HCT116 (cell line): ENCODE results near the gene TMEM126B. TPM values are rescaled to one million over a fixed set of nuclear protein-coding genes. Genes with fewer than 3 reads are reported as not detected.

ENCODE experiments used
- ATAC-seq: fragments of 200-7000 bp; cut with Tn5 transposase; 2 replicates; pipeline ENCODE4 v1.9.1; 2020; ENCODE audit warnings: mild to moderate bottlenecking, moderate library complexity
- BruUV-seq: library from RNA; stranded (reverse); fragments of 400-500 nt; replicated peaks from 2 replicates; lab custom pipeline; 2021; lab: Mats Ljungman, UMichigan
- CTCF ChIA-PET: fragments of 300-600 bp; sonication (Branson Sonifier 250); formaldehyde crosslinking; loops from one replicate; lab custom pipeline; 2021; ENCODE audit warnings: antibody characterized with exemption; lab: Charles Lee
- POLR2A ChIA-PET: fragments of 300-600, 350-600 bp; sonication (Branson Sonifier 250); formaldehyde crosslinking; loops from one replicate; lab custom pipeline; 2021; ENCODE audit warnings: antibody characterized with exemption; lab: Charles Lee
- RAD21 ChIA-PET, 2 experiments: fragments of 300-600 bp; sonication (Branson Sonifier 250); formaldehyde crosslinking; loops; one replicate each; lab custom pipeline; 2023; ENCODE audit warnings: low total read pairs in 2 of 2; ENCODE audit not compliant: uncharacterized antibody in 2 of 2, unreplicated experiment in 2 of 2, low non-redundant PET in 1 of 2; lab: Charles Lee
- DNase-seq: peaks from one replicate; pipeline ENCODE4 v3.0.0-alpha.2; 2010; ENCODE audit warnings: low read depth, low spot score
- H2AFZ ChIP-seq: fragments of 200-600 bp; shearing (Covaris generic), sonication (generic); 2 replicates; pipeline ENCODE4 v1.6.1; 2017; ENCODE audit warnings: low read depth, mixed run types, mixed read lengths, antibody characterized with exemption, low read length; ENCODE audit not compliant: poor library complexity, severe bottlenecking
- H3K27ac ChIP-seq: 2 replicates; pipeline ENCODE4 v1.5.1; 2012; ENCODE audit warnings: low read depth, low read length
- H3K27me3 ChIP-seq: fragments of 200-600 bp; sonication (generic); 2 replicates; pipeline ENCODE4 v1.6.1; 2016; ENCODE audit warnings: mixed run types, low read length, mixed read lengths; ENCODE audit not compliant: insufficient read depth
- H3K36me3 ChIP-seq, 2 experiments: fragments of 200-500 bp in 1 of 2; fragments of 200-600 bp in 1 of 2; sonication (Bioruptor generic) in 1 of 2; sonication (generic) in 1 of 2; 2 replicates each; pipeline versions ENCODE4 v1.5.1 to v1.6.1; 2014 to 2016; ENCODE audit warnings: low read length in 2 of 2, inconsistent platforms in 1 of 2, mixed read lengths in 1 of 2, mixed run types in 1 of 2; ENCODE audit not compliant: insufficient read depth in 2 of 2, control insufficient read depth in 1 of 2
- H3K4me1 ChIP-seq, 2 experiments: fragments of 200-600 bp in 1 of 2; sonication (generic) in 1 of 2; 2 replicates each; pipeline versions ENCODE4 v1.5.1 to v1.6.1; 2012 to 2017; ENCODE audit warnings: low read length in 2 of 2, inconsistent platforms in 1 of 2, mild to moderate bottlenecking in 1 of 2, mixed read lengths in 1 of 2, mixed run types in 1 of 2, moderate library complexity in 1 of 2; ENCODE audit not compliant: insufficient read depth in 2 of 2, control insufficient read depth in 1 of 2
- H3K4me2 ChIP-seq: fragments of 200-600 bp; sonication (generic); 2 replicates; pipeline ENCODE4 v1.6.1; 2017; ENCODE audit warnings: mixed run types, low read length, mixed read lengths
- H3K4me3 ChIP-seq, 2 experiments: fragments of 200-600 bp in 1 of 2; sonication (generic) in 1 of 2; replicated peaks in 1 of 2; 2 replicates each; pipeline ENCODE4 v1.5.1; 2011 to 2016; ENCODE audit warnings: low read length in 2 of 2, control low read depth in 1 of 2, low read depth in 1 of 2, mild to moderate bottlenecking in 1 of 2, mixed read lengths in 1 of 2, mixed run types in 1 of 2
- H3K79me2 ChIP-seq: fragments of 200-600 bp; sonication (generic); 2 replicates; pipeline ENCODE4 v1.6.1; 2017; ENCODE audit warnings: mild to moderate bottlenecking, mixed run types, low read length, moderate library complexity, mixed read lengths; ENCODE audit not compliant: insufficient read depth
- H3K9ac ChIP-seq: fragments of 200-600 bp; sonication (generic); 2 replicates; pipeline ENCODE4 v1.6.1; 2016; ENCODE audit warnings: low read length, mixed read lengths
- H3K9me2 ChIP-seq: fragments of 200-600 bp; sonication (generic), shearing (Covaris generic); 2 replicates; pipeline ENCODE4 v1.6.1; 2017; ENCODE audit warnings: mixed run types, mild to moderate bottlenecking, moderate library complexity; ENCODE audit not compliant: insufficient read depth
- H3K9me3 ChIP-seq, 2 experiments: fragments of 200-500 bp in 1 of 2; fragments of 200-600 bp in 1 of 2; sonication (Bioruptor generic) in 1 of 2; sonication (generic) in 1 of 2; 2 replicates each; pipeline ENCODE4 v1.6.1; 2014 to 2017; ENCODE audit warnings: low read length in 2 of 2, mixed read lengths in 2 of 2, inconsistent platforms in 1 of 2, low read depth in 1 of 2, mild to moderate bottlenecking in 1 of 2, mixed run types in 1 of 2, moderate library complexity in 1 of 2; ENCODE audit not compliant: control insufficient read depth in 1 of 2, insufficient read depth in 1 of 2
- H4K20me1 ChIP-seq: fragments of 200-600 bp; sonication (generic), shearing (Covaris generic); 2 replicates; pipeline ENCODE4 v1.6.1; 2017; ENCODE audit warnings: mixed run types, mild to moderate bottlenecking, moderate library complexity; ENCODE audit not compliant: insufficient read depth
- CBX3 ChIP-seq: IDR thresholded peaks from 2 replicates; pipeline ENCODE4 v1.6.1; 2012; ENCODE audit warnings: low read depth
- CTCF ChIP-seq, 3 experiments: fragments of 200-600 bp in 1 of 3; sonication (generic) in 1 of 3; IDR thresholded peaks in 2 of 3; conservative IDR thresholded peaks in 1 of 3; 2 replicates each; pipeline ENCODE4 v1.5.1; 2012 to 2017; ENCODE audit warnings: low read depth in 2 of 3, low read length in 2 of 3, antibody characterized with exemption in 1 of 3, borderline replicate concordance in 1 of 3, control low read depth in 1 of 3, mild to moderate bottlenecking in 1 of 3, mixed read lengths in 1 of 3, mixed run types in 1 of 3, moderate library complexity in 1 of 3; ENCODE audit not compliant: insufficient read depth in 1 of 3
- EGR1 ChIP-seq: IDR thresholded peaks from 2 replicates; pipeline ENCODE4 v1.6.1; 2012; ENCODE audit warnings: low read depth
- EZH2 ChIP-seq: fragments of 200-600 bp; sonication (generic); IDR thresholded peaks from 2 replicates; pipeline ENCODE4 v1.6.1; 2017; ENCODE audit warnings: antibody characterized with exemption, mixed run types
- JUND ChIP-seq: IDR thresholded peaks from 2 replicates; pipeline ENCODE4 v1.6.1; 2012
- POLR2A ChIP-seq: IDR thresholded peaks from 2 replicates; pipeline ENCODE4 v1.7.0; 2011; ENCODE audit warnings: borderline replicate concordance; ENCODE audit not compliant: insufficient read depth, insufficient read length; ENCODE audit errors: extremely low read depth
- RAD21 ChIP-seq: IDR thresholded peaks from 2 replicates; pipeline ENCODE4 v1.6.1; 2012; ENCODE audit warnings: low read depth, mild to moderate bottlenecking
- REST ChIP-seq: IDR thresholded peaks from 2 replicates; pipeline ENCODE4 v1.6.1; 2012; ENCODE audit warnings: low read depth
- ZBTB33 ChIP-seq: IDR thresholded peaks from 2 replicates; pipeline ENCODE4 v1.6.1; 2011; ENCODE audit warnings: mild to moderate bottlenecking, low read length, moderate library complexity; ENCODE audit not compliant: insufficient replicate concordance; ENCODE audit errors: extremely low read depth
- ZFX ChIP-seq: fragments of 450-650 bp; IDR thresholded peaks from 2 replicates; pipeline ENCODE4 v1.6.1; 2017
- intact Hi-C: fragments of 100-400 bp; cut with micrococcal nuclease; formaldehyde crosslinking; loops from 2 replicates; pipeline ENCODE4 v1.10.0; 2022
- total RNA-seq: library from RNA; stranded (reverse); gene quantifications from one replicate; pipeline ENCODE4 v1.2.1, GENCODE V29; 2021; ENCODE audit not compliant: unreplicated experiment
- TF ChIP-seq, protein P1 (sequence below): IDR thresholded peaks from 2 replicates; pipeline ENCODE4 v1.6.1; 2012

The TMEM126B gene
- total RNA-seq, 1 experiment from 2014 or later, result 49.0 TPM

DNA sequence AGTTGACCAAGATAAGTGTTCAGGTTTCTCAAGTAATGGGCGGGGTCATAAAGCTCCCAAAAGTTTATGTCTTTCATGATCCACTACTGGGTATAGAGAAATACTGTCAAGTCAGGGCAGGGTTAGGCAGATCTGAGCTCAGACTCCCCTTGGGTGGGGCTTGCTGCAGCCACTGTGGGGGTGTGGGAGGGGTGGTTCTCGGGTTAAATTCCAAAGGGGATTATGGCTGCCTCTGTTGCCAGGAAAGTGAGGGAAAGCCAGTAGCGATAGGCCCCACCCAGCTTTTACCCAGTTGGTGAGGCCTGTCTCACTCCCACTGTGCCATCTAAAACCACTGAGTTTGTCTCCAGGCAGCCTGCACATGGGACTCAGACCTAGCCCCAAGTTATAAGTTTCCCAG is 39.0 kb upstream of the TMEM126B start:
- Histone ChIP-seq H3K79me2 (no peaks in the 10 kb centered on the region), H3K4me1 (no peaks in the 10 kb centered on the region), H3K4me3 (no peak overlapping the region), H3K27ac (no peak overlapping the region), H3K36me3 (no peaks in the 10 kb centered on the region), H2AFZ (no peak overlapping the region), H4K20me1 (no peaks in the 10 kb centered on the region), H3K4me2 (no peak overlapping the region), H3K9ac (no peak overlapping the region), H3K27me3 (no peaks in the 10 kb centered on the region), H3K9me3 (no peaks in the 10 kb centered on the region), H3K9me2 (no peaks in the 10 kb centered on the region)
- BruUV-seq, result no TSS peak
- intact Hi-C loops, result loop anchor here (5.0 kb wide), 1 partner anchor 787 kb away; no protein-coding TSS in a partner anchor
- TF ChIP-seq ZBTB33, result no peak
- TF ChIP-seq CBX3, result no peak
- no peak for TF ChIP-seq ZFX
- no peak for TF ChIP-seq EGR1
- TF ChIP-seq POLR2A, result no peak
- TF ChIP-seq RAD21, result no peak
- POLR2A ChIA-PET, result no interaction called here
- CTCF ChIA-PET, result interaction anchor here (1.4 to 1.9 kb wide), 2 partner anchors 125 to 789 kb away, joined by 4 to 7 read pairs; no protein-coding TSS in a partner anchor
- RAD21 ChIA-PET, result no interaction called here
- ATAC-seq (no peak), DNase-seq (no peak)

DNA sequence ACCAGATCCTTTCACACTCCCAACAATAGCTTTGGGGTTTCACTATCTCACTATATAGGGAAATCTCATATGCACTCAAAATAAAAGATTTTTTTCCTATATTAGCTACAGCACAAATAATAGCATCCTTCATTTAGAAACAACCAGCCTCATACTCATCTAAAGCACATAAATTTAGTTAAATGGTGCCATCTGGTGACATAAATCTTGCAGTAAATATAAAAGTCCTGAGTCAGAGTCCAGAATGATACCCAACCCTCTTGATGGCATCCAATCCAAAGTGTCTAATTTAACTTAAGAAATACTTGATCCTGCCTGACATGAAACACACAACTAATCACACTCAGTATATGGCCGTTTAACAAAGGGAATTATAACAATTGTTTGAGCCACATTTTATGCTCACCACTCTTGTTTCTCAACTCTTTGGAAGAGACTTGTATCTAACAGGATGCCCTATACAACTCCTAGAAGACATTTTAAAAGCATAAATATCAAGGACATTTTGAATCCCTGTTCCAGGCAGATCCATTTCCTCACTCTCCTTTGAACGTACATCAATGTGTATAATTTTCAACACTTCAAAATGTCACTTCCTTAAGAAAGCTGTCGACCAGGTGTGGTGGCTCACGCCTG is 37.4 kb upstream of the TMEM126B start:
- no peak overlapping the region for H3K27ac ChIP-seq
- no peak overlapping the region for H2AFZ ChIP-seq
- H3K9me3 ChIP-seq, result no peaks in the 10 kb centered on the region
- H3K79me2 ChIP-seq, result no peaks in the 10 kb centered on the region
- CTCF ChIA-PET, result interaction anchor here (1.0 to 2.0 kb wide), 5 partner anchors 127 to 1033 kb away, joined by 3 to 10 read pairs (median 7); no protein-coding TSS in a partner anchor
- H3K36me3 ChIP-seq, result no peaks in the 10 kb centered on the region
- ATAC-seq, result peak; percentile 87
- RAD21 ChIA-PET, result no interaction called here
- intact Hi-C loops, result loop anchor here (1.0 to 10.0 kb wide), 4 partner anchors 354 to 1754 kb away; no protein-coding TSS in a partner anchor
- BruUV-seq, result no TSS peak
- H3K4me1 ChIP-seq, result no peaks in the 10 kb centered on the region
- DNase-seq, result peak; percentile 35
- no peaks in the 10 kb centered on the region for H4K20me1 ChIP-seq
- no peaks in the 10 kb centered on the region for H3K9me2 ChIP-seq
- H3K9ac ChIP-seq, result no peak overlapping the region
- no peak overlapping the region for H3K4me2 ChIP-seq
- H3K4me3 ChIP-seq, result no peak overlapping the region
- H3K27me3 ChIP-seq, result no peaks in the 10 kb centered on the region
- POLR2A ChIA-PET, result no interaction called here
- TF ChIP-seq EZH2, result no peak
- TF ChIP-seq, protein P1, sequence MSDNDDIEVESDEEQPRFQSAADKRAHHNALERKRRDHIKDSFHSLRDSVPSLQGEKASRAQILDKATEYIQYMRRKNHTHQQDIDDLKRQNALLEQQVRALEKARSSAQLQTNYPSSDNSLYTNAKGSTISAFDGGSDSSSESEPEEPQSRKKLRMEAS, result no peak
- TF ChIP-seq JUND, result no peak
- no peak for TF ChIP-seq REST
- TF ChIP-seq CTCF (IDR thresholded peaks at IDR 0.05 in 2 of 3, conservative IDR thresholded peaks at IDR 0.05 in 1 of 3; ENCODE audit: borderline replicate concordance in 1 of 3, insufficient read depth in 1 of 3, low read depth in 2 of 3, low read length in 2 of 3), result peak in 2 of 3 experiments; percentile 42 to 52; a peak in 3 of 6 replicates
